HepG2 (cell line): Measurements from ENCODE around the gene OSBP. TPM values are rescaled to one million over a fixed set of nuclear protein-coding genes. Genes with fewer than 3 reads are reported as not detected.

ENCODE experiments used
- AKAP8 ChIP-seq: sonication (generic); formaldehyde crosslinking; IDR thresholded peaks from 2 replicates; pipeline ENCODE4 v1.5.1; 2020; ENCODE audit warnings: mild to moderate bottlenecking, missing genetic modification reagents
- ELK4 ChIP-seq: sonication (generic); formaldehyde crosslinking; IDR thresholded peaks from 2 replicates; pipeline ENCODE4 v1.9.0; 2021; ENCODE audit warnings: missing genetic modification reagents, borderline replicate concordance
- HCFC1 ChIP-seq: fragments of 150-350 bp; IDR thresholded peaks from 2 replicates; pipeline ENCODE4 v1.6.1; 2014; ENCODE audit warnings: low read depth, low read length
- HDAC1 ChIP-seq: sonication (generic); formaldehyde crosslinking; IDR thresholded peaks from 2 replicates; pipeline ENCODE4 v1.5.1; 2020; ENCODE audit warnings: mild to moderate bottlenecking, missing genetic modification reagents
- HNRNPK ChIP-seq: fragments of 200-400 bp; formaldehyde crosslinking; IDR thresholded peaks from 2 replicates; pipeline ENCODE4 v1.6.1; 2018; ENCODE audit warnings: low read length, low read depth, moderate library complexity, mild to moderate bottlenecking; ENCODE audit not compliant: poor library complexity, severe bottlenecking
- HNRNPLL ChIP-seq: fragments of 200-400 bp; formaldehyde crosslinking; IDR thresholded peaks from 2 replicates; pipeline ENCODE4 v1.6.1; 2017; ENCODE audit warnings: mild to moderate bottlenecking, low read depth, low read length; ENCODE audit not compliant: poor library complexity, severe bottlenecking
- ISL2 ChIP-seq: sonication (generic); formaldehyde crosslinking; IDR thresholded peaks from 2 replicates; pipeline ENCODE4 v1.5.0; 2020; ENCODE audit warnings: missing genetic modification reagents
- KLF11 ChIP-seq: IDR thresholded peaks from 2 replicates; pipeline ENCODE4 v1.6.1; 2016; ENCODE audit warnings: missing compliant biosample characterization
- KLF15 ChIP-seq: sonication (generic); formaldehyde crosslinking; IDR thresholded peaks from 2 replicates; pipeline ENCODE4 v1.8.1; 2023; ENCODE audit warnings: borderline replicate concordance, mild to moderate bottlenecking, inconsistent platforms, missing genetic modification reagents, mixed read lengths
- MAFF ChIP-seq: IDR thresholded peaks from 2 replicates; pipeline ENCODE4 v1.6.1; 2011; ENCODE audit warnings: low read depth, low read length, improper control_type of control experiment
- NPAS2 ChIP-seq: sonication (generic); formaldehyde crosslinking; IDR thresholded peaks from 2 replicates; pipeline ENCODE4 v1.8.0; 2022; ENCODE audit warnings: mild to moderate bottlenecking, missing genetic modification reagents, borderline replicate concordance
- NR2F1 ChIP-seq, 2 experiments: fragments of 450-650 bp in 1 of 2; formaldehyde crosslinking in 1 of 2; IDR thresholded peaks; 2 replicates each; pipeline versions ENCODE4 v1.5.0 to v1.6.1; 2016 to 2020; ENCODE audit warnings: mild to moderate bottlenecking in 1 of 2, missing compliant biosample characterization in 1 of 2, missing genetic modification reagents in 1 of 2, moderate library complexity in 1 of 2
- NR2F6 ChIP-seq, 2 experiments: IDR thresholded peaks; 2 replicates each; pipeline ENCODE4 v1.6.1; 2016; ENCODE audit warnings: antibody characterized with exemption in 1 of 2, mild to moderate bottlenecking in 1 of 2
- RAD21 ChIP-seq: fragments of 450-650 bp; formaldehyde crosslinking; IDR thresholded peaks from 2 replicates; pipeline ENCODE4 v1.5.0; 2020; ENCODE audit warnings: mild to moderate bottlenecking
- RXRB ChIP-seq: IDR thresholded peaks from 2 replicates; pipeline ENCODE4 v1.6.1; 2016; ENCODE audit warnings: borderline replicate concordance, missing genetic modification reagents, missing compliant biosample characterization
- SMARCC2 ChIP-seq: fragments of 450-650 bp; IDR thresholded peaks from 2 replicates; pipeline ENCODE4 v1.6.1; 2017; ENCODE audit warnings: antibody characterized with exemption, mild to moderate bottlenecking
- ZNF3 ChIP-seq: IDR thresholded peaks from 2 replicates; pipeline ENCODE4 v1.7.0; 2017; ENCODE audit warnings: inconsistent platforms
- ZNF569 ChIP-seq: sonication (generic); formaldehyde crosslinking; IDR thresholded peaks from 2 replicates; pipeline ENCODE4 v1.5.0; 2020; ENCODE audit warnings: mild to moderate bottlenecking, missing genetic modification reagents, moderate library complexity, borderline replicate concordance
- ZNF572 ChIP-seq: sonication (generic); formaldehyde crosslinking; IDR thresholded peaks from 2 replicates; pipeline ENCODE4 v1.5.1; 2020; ENCODE audit warnings: mild to moderate bottlenecking, missing genetic modification reagents
- ZNF607 ChIP-seq: sonication (generic); formaldehyde crosslinking; IDR thresholded peaks from 2 replicates; pipeline ENCODE4 v1.5.1; 2020; ENCODE audit warnings: missing genetic modification reagents, mild to moderate bottlenecking, borderline replicate concordance
- ZNF816 ChIP-seq: sonication (generic); formaldehyde crosslinking; IDR thresholded peaks from 2 replicates; pipeline ENCODE4 v1.8.0; 2022; ENCODE audit warnings: missing genetic modification reagents, mild to moderate bottlenecking, borderline replicate concordance
- polyA plus RNA-seq, 8 experiments: library from polyadenylated mRNA; depleted of rRNA in 3 of 8; stranded (reverse) in 7 of 8; unstranded in 1 of 8; fragments of >200 nt; fragmentation: Illumina TruSeq in 4 of 8; extraction: Trizol in 4 of 8; gene quantifications; 2 replicates each; pipeline versions ENCODE4 v1.2.1 to v1.2.3, GENCODE V29; 2011 to 2016; ENCODE audit warnings: low read depth in 4 of 8, missing spikeins in 1 of 8, mixed read lengths in 1 of 8; ENCODE audit not compliant: insufficient read depth in 1 of 8
- total RNA-seq, 5 experiments: library from RNA; depleted of rRNA; stranded (reverse); fragments of >200 nt; fragmentation: Illumina TruSeq; extraction: Trizol; gene quantifications; 2 replicates each; pipeline ENCODE4 v1.2.3, GENCODE V29; 2016; ENCODE audit warnings: low read depth in 1 of 5
- TF ChIP-seq, protein P1 (sequence below): sonication (generic); formaldehyde crosslinking; IDR thresholded peaks from 2 replicates; pipeline ENCODE4 v1.4.0; 2020; ENCODE audit warnings: missing genetic modification reagents
- TF ChIP-seq, protein P2 (sequence below): sonication (generic); formaldehyde crosslinking; IDR thresholded peaks from 2 replicates; pipeline ENCODE4 v1.4.0; 2020; ENCODE audit warnings: mild to moderate bottlenecking, missing genetic modification reagents
- TF ChIP-seq, protein P3 (sequence below): fragments of 450-650 bp; IDR thresholded peaks from 2 replicates; pipeline ENCODE4 v1.6.1; 2016

Gene OSBP
- total and polyA plus RNA-seq, 2 of the 13 experiments (the other 11 are each of a cell fraction or from before 2014, with no cell fraction given), result 12.1 to 13.5 TPM

DNA sequence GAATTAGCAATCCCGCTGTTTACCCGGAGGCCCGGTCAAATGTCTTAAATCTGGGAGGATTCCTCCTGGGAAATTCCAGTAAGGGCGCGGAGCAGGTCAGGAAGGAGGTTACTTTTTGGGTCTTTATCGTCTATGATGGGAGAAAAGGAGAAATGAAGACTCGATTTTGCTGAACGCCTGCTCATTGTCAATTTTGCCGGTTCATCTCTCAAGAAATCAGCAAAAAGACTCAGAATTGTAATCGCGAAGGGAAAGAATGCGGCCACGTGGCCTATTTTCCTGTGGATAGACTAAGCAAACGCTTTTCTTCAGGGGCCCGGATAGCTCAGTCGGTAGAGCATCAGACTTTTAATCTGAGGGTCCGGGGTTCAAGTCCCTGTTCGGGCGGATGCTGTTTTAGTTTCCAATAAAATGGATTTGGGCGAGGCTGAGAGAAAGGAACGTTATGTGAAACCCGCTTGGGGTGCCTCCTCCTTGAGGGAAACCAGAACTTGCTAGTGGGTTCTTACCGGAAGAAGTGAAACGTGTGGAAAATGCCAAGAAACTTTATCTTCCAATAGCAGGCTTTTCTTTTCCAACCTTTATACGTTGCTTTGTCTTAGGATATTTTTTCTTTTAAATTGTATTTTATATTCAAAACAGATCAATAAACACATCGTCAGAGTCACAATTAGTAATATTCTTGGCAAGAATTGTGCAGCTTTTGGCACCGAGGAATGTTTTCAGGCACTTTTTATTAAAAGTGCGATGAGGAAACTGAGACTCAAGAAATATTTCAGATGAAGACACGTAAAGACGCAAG lies 59.3 kb downstream of the OSBP start (continued):
- TF ChIP-seq HDAC1 (no peak), NPAS2 (no peak), ZNF607 (no peak), SMARCC2 (no peak), RXRB (CRISPR knock-in tag) (no peak), MAFF (no peak), HNRNPK (no peak), AKAP8 (CRISPR knock-in tag) (no peak), NR2F6 (IDR thresholded peaks at IDR 0.05) (no peak), NR2F6 (CRISPR knock-in tag; IDR thresholded peaks at IDR 0.05) (no peak), NR2F1 (CRISPR knock-in tag; IDR thresholded peaks at IDR 0.05) (no peak), ZNF3 (CRISPR knock-in tag) (no peak), ZNF569 (CRISPR knock-in tag) (no peak), ELK4 (no peak), ZNF816 (no peak), ZNF572 (CRISPR knock-in tag) (no peak), HCFC1 (no peak), KLF15 (CRISPR knock-in tag) (no peak), ISL2 (peak; percentile 24; the same call in 1 of the 2 replicates), HNRNPLL (no peak), KLF11 (CRISPR knock-in tag) (0 out of 2 replicates have a peak, but pooled peaks have one; percentile 13), RAD21 (CRISPR knock-in tag) (no peak)
- TF ChIP-seq, protein P1, sequence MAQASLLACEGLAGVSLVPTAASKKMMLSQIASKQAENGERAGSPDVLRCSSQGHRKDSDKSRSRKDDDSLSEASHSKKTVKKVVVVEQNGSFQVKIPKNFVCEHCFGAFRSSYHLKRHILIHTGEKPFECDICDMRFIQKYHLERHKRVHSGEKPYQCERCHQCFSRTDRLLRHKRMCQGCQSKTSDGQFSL (CRISPR knock-in tag), result no peak
- TF ChIP-seq, protein P2, sequence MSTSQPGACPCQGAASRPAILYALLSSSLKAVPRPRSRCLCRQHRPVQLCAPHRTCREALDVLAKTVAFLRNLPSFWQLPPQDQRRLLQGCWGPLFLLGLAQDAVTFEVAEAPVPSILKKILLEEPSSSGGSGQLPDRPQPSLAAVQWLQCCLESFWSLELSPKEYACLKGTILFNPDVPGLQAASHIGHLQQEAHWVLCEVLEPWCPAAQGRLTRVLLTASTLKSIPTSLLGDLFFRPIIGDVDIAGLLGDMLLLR (CRISPR knock-in tag), result no peak
- TF ChIP-seq, protein P3, sequence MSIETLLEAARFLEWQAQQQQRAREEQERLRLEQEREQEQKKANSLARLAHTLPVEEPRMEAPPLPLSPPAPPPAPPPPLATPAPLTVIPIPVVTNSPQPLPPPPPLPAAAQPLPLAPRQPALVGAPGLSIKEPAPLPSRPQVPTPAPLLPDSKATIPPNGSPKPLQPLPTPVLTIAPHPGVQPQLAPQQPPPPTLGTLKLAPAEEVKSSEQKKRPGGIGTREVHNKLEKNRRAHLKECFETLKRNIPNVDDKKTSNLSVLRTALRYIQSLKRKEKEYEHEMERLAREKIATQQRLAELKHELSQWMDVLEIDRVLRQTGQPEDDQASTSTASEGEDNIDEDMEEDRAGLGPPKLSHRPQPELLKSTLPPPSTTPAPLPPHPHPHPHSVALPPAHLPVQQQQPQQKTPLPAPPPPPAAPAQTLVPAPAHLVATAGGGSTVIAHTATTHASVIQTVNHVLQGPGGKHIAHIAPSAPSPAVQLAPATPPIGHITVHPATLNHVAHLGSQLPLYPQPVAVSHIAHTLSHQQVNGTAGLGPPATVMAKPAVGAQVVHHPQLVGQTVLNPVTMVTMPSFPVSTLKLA, result peak; percentile 36; the same call in 1 of the 2 replicates
